ENCODE data around the gene SDF4. TPM values are rescaled to one million over a fixed set of nuclear protein-coding genes. Genes with fewer than 3 reads are reported as not detected.

The SDF4 gene
- total RNA-seq, 1 experiment from 2014 or later: 254 TPM

GRCh38 chr1:1254667-1254998, 22.8 kb upstream of the SDF4 start:
- no TSS peak for BruUV-seq (replicated peaks)
- no peak overlapping the region for H3K27ac ChIP-seq (ENCODE audit: low read length)
- CTCF ChIA-PET: no interaction called here

GRCh38 chr1:1253972-1254666, 22.3 kb upstream of the SDF4 start:
- peaks cover 46% of the 10 kb centered on the region for H3K36me3 ChIP-seq (ENCODE audit: low read depth, low read length)
- H2AFZ ChIP-seq (ENCODE audit: low read length): no peak overlapping the region
- H3K9me2 ChIP-seq (replicated peaks; ENCODE audit: low read length): no peaks in the 10 kb centered on the region
- no peak for ATAC-seq
- H3K4me1 ChIP-seq (ENCODE audit: insufficient read depth, low read length): peaks cover 9% of the 10 kb centered on the region
- no peak overlapping the region for H3K4me3 ChIP-seq (ENCODE audit: low read length)
- H4K20me1 ChIP-seq (ENCODE audit: low read length): no peaks in the 10 kb centered on the region
- peaks cover 15% of the 10 kb centered on the region; the same call in 1 of the 2 replicates for H3K79me2 ChIP-seq (ENCODE audit: low read length)
- CTCF ChIA-PET: no interaction called here
- POLR2A ChIA-PET (ENCODE audit: unreplicated experiment): no interaction called here
- intact Hi-C loops (cut with micrococcal nuclease): no loop called here
- H3K27me3 ChIP-seq (ENCODE audit: low read length): no peaks in the 10 kb centered on the region
- no peaks in the 10 kb centered on the region for H3F3A ChIP-seq (ENCODE audit: low read length, unreplicated experiment)
- no peak overlapping the region for H3K9ac ChIP-seq (ENCODE audit: low read length)
- H3K9me3 ChIP-seq (ENCODE audit: low read length): no peaks in the 10 kb centered on the region
- no peak overlapping the region for H3K4me2 ChIP-seq (ENCODE audit: low read length)
- no peak for DNase-seq
- BruUV-seq (replicated peaks): no TSS peak
- TF ChIP-seq EZH2phosphoT487 (IDR thresholded peaks at IDR 0.05; ENCODE audit: borderline replicate concordance, low read length) (no peak), CTCF (conservative IDR thresholded peaks at IDR 0.05; ENCODE audit: low read depth, low read length) (no peak), EZH2 (IDR thresholded peaks at IDR 0.05; ENCODE audit: low read length, unreplicated experiment) (no peak)
- H3K27ac ChIP-seq (ENCODE audit: low read length): no peak overlapping the region

More at GRCh38 chr1:1254667-1254998, 22.8 kb upstream of the SDF4 start:
- TF ChIP-seq EZH2 (IDR thresholded peaks at IDR 0.05; ENCODE audit: low read length, unreplicated experiment) (no peak), CTCF (conservative IDR thresholded peaks at IDR 0.05; ENCODE audit: low read depth, low read length) (no peak), EZH2phosphoT487 (IDR thresholded peaks at IDR 0.05; ENCODE audit: borderline replicate concordance, low read length) (no peak)
- Histone ChIP-seq H3K79me2 (ENCODE audit: low read length) (peaks cover 18% of the 10 kb centered on the region; the same call in 1 of the 2 replicates), H3K36me3 (ENCODE audit: low read depth, low read length) (peaks cover 50% of the 10 kb centered on the region), H4K20me1 (ENCODE audit: low read length) (no peaks in the 10 kb centered on the region), H3K9me3 (ENCODE audit: low read length) (no peaks in the 10 kb centered on the region), H3F3A (ENCODE audit: low read length, unreplicated experiment) (no peaks in the 10 kb centered on the region), H3K4me3 (ENCODE audit: low read length) (no peak overlapping the region), H3K4me1 (ENCODE audit: insufficient read depth, low read length) (peaks cover 12% of the 10 kb centered on the region), H2AFZ (ENCODE audit: low read length) (no peak overlapping the region), H3K9ac (ENCODE audit: low read length) (no peak overlapping the region), H3K27me3 (ENCODE audit: low read length) (no peaks in the 10 kb centered on the region), H3K9me2 (replicated peaks; ENCODE audit: low read length) (no peaks in the 10 kb centered on the region), H3K4me2 (ENCODE audit: low read length) (no peak overlapping the region)
- ATAC-seq (no peak), DNase-seq (no peak)
- intact Hi-C loops (cut with micrococcal nuclease): no loop called here
- POLR2A ChIA-PET (ENCODE audit: unreplicated experiment): no interaction called here

GRCh38 chr1:1253314-1253713, 21.5 kb upstream of the SDF4 start:
- Histone ChIP-seq H3K9me2 (replicated peaks; ENCODE audit: low read length) (no peaks in the 10 kb centered on the region), H3K9ac (ENCODE audit: low read length) (no peak overlapping the region), H3K4me3 (ENCODE audit: low read length) (no peak overlapping the region), H2AFZ (ENCODE audit: low read length) (no peak overlapping the region), H3F3A (ENCODE audit: low read length, unreplicated experiment) (no peaks in the 10 kb centered on the region), H3K4me2 (ENCODE audit: low read length) (no peak overlapping the region), H3K9me3 (ENCODE audit: low read length) (no peaks in the 10 kb centered on the region), H3K4me1 (ENCODE audit: insufficient read depth, low read length) (peaks cover 1% of the 10 kb centered on the region), H3K27me3 (ENCODE audit: low read length) (no peaks in the 10 kb centered on the region), H3K27ac (ENCODE audit: low read length) (no peak overlapping the region), H4K20me1 (ENCODE audit: low read length) (no peaks in the 10 kb centered on the region), H3K79me2 (ENCODE audit: low read length) (peaks cover 8% of the 10 kb centered on the region; the same call in 1 of the 2 replicates), H3K36me3 (ENCODE audit: low read depth, low read length) (peaks cover 42% of the 10 kb centered on the region)
- CTCF ChIA-PET: no interaction called here
- DNase-seq (no peak), ATAC-seq (no peak)
- intact Hi-C loops (cut with micrococcal nuclease): no loop called here
- TF ChIP-seq CTCF (conservative IDR thresholded peaks at IDR 0.05; ENCODE audit: low read depth, low read length) (no peak), EZH2phosphoT487 (IDR thresholded peaks at IDR 0.05; ENCODE audit: borderline replicate concordance, low read length) (no peak), EZH2 (IDR thresholded peaks at IDR 0.05; ENCODE audit: low read length, unreplicated experiment) (no peak)
- BruUV-seq (replicated peaks): no TSS peak
- POLR2A ChIA-PET (ENCODE audit: unreplicated experiment): no interaction called here

All from PC-3 (cell line).